HepG2 (cell line): ENCODE measurements around the gene SLC6A17. TPM values are rescaled to one million over a fixed set of nuclear protein-coding genes. Genes with fewer than 3 reads are reported as not detected.

Source experiments
- ATAC-seq: fragments of 200-7000 bp; cut with Tn5 transposase; 3 replicates; pipeline ENCODE4 v1.9.1; 2020; ENCODE audit warnings: mild to moderate bottlenecking, moderate library complexity
- BruUV-seq: library from RNA; stranded (reverse); fragments of 400-500 nt; replicated peaks from 2 replicates; lab custom pipeline; 2021; lab: Mats Ljungman, UMichigan
- CTCF ChIA-PET: fragments of 300-600 bp; formaldehyde crosslinking; extraction: SDS; loops from one replicate; lab custom pipeline; 2021; ENCODE audit warnings: low total read pairs, inconsistent platforms, low intra/inter-chr PET ratio; lab: Yijun Ruan, JAX
- POLR2A ChIA-PET: fragments of 350-600 bp; sonication (Branson Sonifier 250); formaldehyde crosslinking; loops from one replicate; lab custom pipeline; 2020; ENCODE audit warnings: antibody characterized with exemption, inconsistent platforms; lab: Yijun Ruan, JAX
- DNase-seq: peaks from one replicate; pipeline ENCODE4 v3.0.0-alpha.2; 2015; ENCODE audit warnings: low spot score
- FAIRE-seq: peaks from 3 replicates; lab custom pipeline; 2011; peaks lifted over from hg19 to GRCh38; lab: Jason Lieb, UNC
- H2AFZ ChIP-seq: one replicate; pipeline ENCODE4 v1.6.1; 2011; ENCODE audit warnings: low read length, inconsistent platforms
- H3K27ac ChIP-seq: fragments of 300-600 bp; 3 replicates; pipeline ENCODE4 v1.8.0; 2011; ENCODE audit warnings: mixed run types, mild to moderate bottlenecking, mixed read lengths, low read length, inconsistent platforms; ENCODE audit not compliant: insufficient read depth; ENCODE audit errors: extremely low read length
- H3K27me3 ChIP-seq, 2 experiments: fragments of 200-600 bp in 1 of 2; 2 replicates in 1 of 2; 3 replicates in 1 of 2; pipeline versions ENCODE4 v1.6.0 to v1.8.0; 2011; ENCODE audit warnings: low read length in 2 of 2, mild to moderate bottlenecking in 2 of 2, moderate library complexity in 2 of 2, inconsistent platforms in 1 of 2; ENCODE audit not compliant: insufficient read depth in 2 of 2, control insufficient read depth in 1 of 2
- H3K36me3 ChIP-seq, 2 experiments: fragments of 200-600 bp in 1 of 2; replicated peaks in 1 of 2; 2 replicates in 1 of 2; 3 replicates in 1 of 2; pipeline versions ENCODE4 v1.5.1 to v1.8.0; 2011; ENCODE audit warnings: low read length in 2 of 2, inconsistent platforms in 1 of 2; ENCODE audit not compliant: insufficient read depth in 2 of 2, control insufficient read depth in 1 of 2
- H3K4me1 ChIP-seq: 2 replicates; pipeline ENCODE4 v1.5.1; 2012; ENCODE audit warnings: low read length, inconsistent platforms; ENCODE audit not compliant: insufficient read depth
- H3K4me2 ChIP-seq: 2 replicates; pipeline ENCODE4 v1.6.0; 2011; ENCODE audit warnings: low read depth, low read length, inconsistent platforms
- H3K4me3 ChIP-seq, 3 experiments: fragments of 200-600 bp in 1 of 3; sonication (generic), shearing (Covaris generic) in 1 of 3; replicated peaks in 1 of 3; 2 replicates each; pipeline ENCODE4 v1.5.1; 2011 to 2016; ENCODE audit warnings: low read length in 3 of 3, inconsistent platforms in 2 of 3, low read depth in 2 of 3, mild to moderate bottlenecking in 2 of 3, control low read depth in 1 of 3, mixed read lengths in 1 of 3; ENCODE audit not compliant: insufficient read depth in 1 of 3
- H3K79me2 ChIP-seq: one replicate; pipeline ENCODE4 v1.6.1; 2011; ENCODE audit warnings: low read length, inconsistent platforms; ENCODE audit not compliant: insufficient read depth
- H3K9ac ChIP-seq: 2 replicates; pipeline ENCODE4 v1.6.0; 2011; ENCODE audit warnings: mild to moderate bottlenecking, low read depth, low read length, inconsistent platforms; ENCODE audit not compliant: insufficient read depth
- H3K9me3 ChIP-seq: 2 replicates; pipeline ENCODE4 v1.5.1; 2012; ENCODE audit warnings: mild to moderate bottlenecking, low read length
- H4K20me1 ChIP-seq: 2 replicates; pipeline ENCODE4 v1.6.0; 2011; ENCODE audit warnings: inconsistent platforms, mild to moderate bottlenecking, low read length, moderate library complexity; ENCODE audit not compliant: insufficient read depth
- ARID2 ChIP-seq: sonication (generic); formaldehyde crosslinking; IDR thresholded peaks from 2 replicates; pipeline ENCODE4 v1.8.1; 2022; ENCODE audit warnings: mild to moderate bottlenecking, missing genetic modification reagents, borderline replicate concordance
- ARNTL ChIP-seq: sonication (generic); formaldehyde crosslinking; IDR thresholded peaks from 2 replicates; pipeline ENCODE4 v1.4.0; 2020; ENCODE audit warnings: mild to moderate bottlenecking, missing genetic modification reagents
- CBFB ChIP-seq: sonication (generic); formaldehyde crosslinking; IDR thresholded peaks from 2 replicates; pipeline ENCODE4 v1.4.0; 2020; ENCODE audit warnings: missing genetic modification reagents
- HMGA1 ChIP-seq: sonication (generic); formaldehyde crosslinking; conservative IDR thresholded peaks from 2 replicates; pipeline ENCODE4 v1.4.0; 2020; ENCODE audit warnings: missing genetic modification reagents
- KDM1A ChIP-seq: IDR thresholded peaks from 2 replicates; pipeline ENCODE4 v1.6.1; 2016; ENCODE audit warnings: missing compliant biosample characterization
- MTF2 ChIP-seq: sonication (generic); formaldehyde crosslinking; IDR thresholded peaks from 2 replicates; pipeline ENCODE4 v1.5.0; 2020; ENCODE audit warnings: missing genetic modification reagents, borderline replicate concordance
- MYC ChIP-seq: sonication (generic); formaldehyde crosslinking; IDR thresholded peaks from 2 replicates; pipeline ENCODE4 v1.9.0; 2021; ENCODE audit warnings: missing genetic modification reagents, borderline replicate concordance
- RBAK ChIP-seq: sonication (generic); formaldehyde crosslinking; IDR thresholded peaks from 2 replicates; pipeline ENCODE4 v1.5.1; 2020; ENCODE audit warnings: mild to moderate bottlenecking, missing genetic modification reagents
- RERE ChIP-seq: IDR thresholded peaks from 2 replicates; pipeline ENCODE4 v1.6.1; 2016; ENCODE audit warnings: low read depth, missing genetic modification reagents, missing compliant biosample characterization
- RFX1 ChIP-seq: fragments of 450-650 bp; IDR thresholded peaks from 2 replicates; pipeline ENCODE4 v1.6.1; 2017
- SMC3 ChIP-seq: IDR thresholded peaks from 2 replicates; pipeline ENCODE4 v1.6.1; 2011; ENCODE audit warnings: low read length, improper control_type of control experiment
- SNRNP70 ChIP-seq: fragments of 200-400 bp; formaldehyde crosslinking; IDR thresholded peaks from 2 replicates; pipeline ENCODE4 v1.6.1; 2017; ENCODE audit warnings: mild to moderate bottlenecking, low read depth, low read length, moderate library complexity
- SRSF1 ChIP-seq: fragments of 200-400 bp; formaldehyde crosslinking; optimal IDR thresholded peaks from 2 replicates; pipeline ENCODE3; 2017; ENCODE audit warnings: mild to moderate bottlenecking, low read depth, low read length, moderate library complexity
- TBL1XR1 ChIP-seq: fragments of 150-350 bp; IDR thresholded peaks from 2 replicates; pipeline ENCODE4 v1.6.1; 2014; ENCODE audit warnings: borderline replicate concordance, low read length; ENCODE audit not compliant: partially characterized antibody
- ZKSCAN8 ChIP-seq: IDR thresholded peaks from 2 replicates; pipeline ENCODE4 v1.6.1; 2016; ENCODE audit warnings: borderline replicate concordance, missing genetic modification reagents, missing compliant biosample characterization
- ZNF207 ChIP-seq: fragments of 450-650 bp; IDR thresholded peaks from 2 replicates; pipeline ENCODE4 v1.6.1; 2016; ENCODE audit warnings: antibody characterized with exemption, borderline replicate concordance
- ZNF317 ChIP-seq: sonication (generic); formaldehyde crosslinking; IDR thresholded peaks from 2 replicates; pipeline ENCODE4 v1.5.0; 2020; ENCODE audit warnings: mild to moderate bottlenecking, missing genetic modification reagents
- ZNF652 ChIP-seq: IDR thresholded peaks from 2 replicates; pipeline ENCODE4 v1.6.1; 2016; ENCODE audit warnings: low read depth, borderline replicate concordance
- ZZZ3 ChIP-seq: sonication (generic); formaldehyde crosslinking; IDR thresholded peaks from 2 replicates; pipeline ENCODE4 v1.4.0; 2020; ENCODE audit warnings: missing genetic modification reagents, mild to moderate bottlenecking, borderline replicate concordance
- WGBS: methylation state at CpG from one replicate; pipeline ENCODE4 v1.1.6; 2017; ENCODE audit warnings: low lambda C conversion rate; 5-methylcytosine and 5-hydroxymethylcytosine counted together
- in situ Hi-C: cut with HindIII; loops from 2 replicates; pipeline ENCODE4 v1.10.0; 2017; ENCODE audit warnings: low pct_unique_long_range_greater_than_20kb; ENCODE audit not compliant: extremely low pct_ligation_motif_present
- intact Hi-C: fragments of 100-400 bp; cut with micrococcal nuclease; formaldehyde crosslinking; loops from one replicate; pipeline ENCODE4 v1.10.0; 2022; ENCODE audit not compliant: unreplicated experiment
- polyA plus RNA-seq, 8 experiments: library from polyadenylated mRNA; depleted of rRNA in 3 of 8; stranded (reverse) in 7 of 8; unstranded in 1 of 8; fragments of >200 nt; fragmentation: Illumina TruSeq in 4 of 8; extraction: Trizol in 4 of 8; gene quantifications; 2 replicates each; pipeline versions ENCODE4 v1.2.1 to v1.2.3, GENCODE V29; 2011 to 2016; ENCODE audit warnings: low read depth in 4 of 8, missing spikeins in 1 of 8, mixed read lengths in 1 of 8; ENCODE audit not compliant: insufficient read depth in 1 of 8
- total RNA-seq, 5 experiments: library from RNA; depleted of rRNA; stranded (reverse); fragments of >200 nt; fragmentation: Illumina TruSeq; extraction: Trizol; gene quantifications; 2 replicates each; pipeline ENCODE4 v1.2.3, GENCODE V29; 2016; ENCODE audit warnings: low read depth in 1 of 5

Gene SLC6A17
- total and polyA plus RNA-seq, 2 of the 13 experiments (the other 11 are each of a cell fraction or from before 2014, with no cell fraction given) = not detected

DNA sequence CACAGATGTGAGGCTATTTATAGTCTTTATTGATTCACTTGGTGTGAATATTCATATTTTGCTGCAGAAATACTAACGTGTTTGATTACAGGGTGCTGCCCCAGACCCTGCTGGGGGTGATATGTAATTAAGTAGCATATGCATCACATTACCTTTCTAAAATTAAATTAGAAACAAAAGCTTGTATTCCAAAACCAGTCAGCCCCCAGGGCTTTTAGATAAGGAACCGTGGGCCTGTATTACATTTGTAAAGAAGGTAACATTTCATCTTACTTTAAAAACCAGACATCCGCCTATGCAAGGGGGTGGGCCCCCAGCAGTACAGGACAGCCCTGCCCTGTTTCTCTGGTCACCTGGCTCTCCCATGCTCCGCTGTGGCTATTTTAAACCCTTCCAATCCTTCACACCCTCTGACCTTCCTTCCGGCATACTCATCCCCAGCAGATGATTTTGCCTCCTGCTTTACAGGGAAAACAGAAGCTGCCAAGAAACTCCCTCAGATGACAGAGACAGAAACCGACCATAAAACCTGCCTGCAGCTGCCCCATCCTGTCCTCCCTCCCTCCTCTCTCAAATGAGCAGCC, 37.8 kb downstream of the SLC6A17 start (continued):
- TF ChIP-seq ZNF652 (CRISPR knock-in tag) (no peak), SNRNP70 (no peak), CBFB (CRISPR knock-in tag) (no peak), ZKSCAN8 (CRISPR knock-in tag) (no peak)
- TF ChIP-seq, all 625 proteins: peak for 0

DNA sequence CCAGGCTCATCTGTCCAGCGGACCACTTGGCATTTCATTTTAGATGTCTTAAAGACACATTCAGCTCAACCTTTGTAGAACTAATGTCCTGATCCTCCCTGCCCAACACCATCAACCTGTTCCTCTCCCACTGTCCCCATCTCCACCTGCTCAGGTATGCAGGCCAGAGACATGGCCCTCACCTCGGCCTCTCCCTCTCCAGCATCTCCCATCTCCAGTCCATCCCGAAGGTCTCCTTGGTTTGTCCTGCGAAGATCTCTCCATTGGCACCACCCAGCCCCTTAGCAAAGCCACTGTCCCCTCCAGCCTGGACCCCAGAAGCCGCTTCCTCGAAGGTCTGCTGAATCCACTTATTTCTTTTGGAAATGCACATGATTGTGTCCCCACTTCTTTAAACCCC, 38.9 kb downstream of the SLC6A17 start:
- DNase-seq (no peak), FAIRE-seq (no peak), ATAC-seq (no peak)
- no TSS peak for BruUV-seq
- intact Hi-C loops = no loop called here
- ChIA-PET CTCF (no interaction called here), POLR2A (no interaction called here)
- Histone ChIP-seq H3K27ac (no peak overlapping the region), H3K9me3 (no peaks in the 10 kb centered on the region), H3K4me3 (no peak overlapping the region), H3K79me2 (no peaks in the 10 kb centered on the region), H3K27me3 (peaks cover 11 to 64% of the 10 kb centered on the region in 2 experiments; a peak in 4 of 5 replicates), H4K20me1 (no peaks in the 10 kb centered on the region), H2AFZ (no peak overlapping the region), H3K4me1 (no peaks in the 10 kb centered on the region), H3K36me3 (no peaks in the 10 kb centered on the region), H3K9ac (no peak overlapping the region), H3K4me2 (no peak overlapping the region)
- WGBS = under 1% methylated on average over 6 of the region's 6 CpGs
- TF ChIP-seq KDM1A (CRISPR knock-in tag) (no peak), RFX1 (no peak), HMGA1 (CRISPR knock-in tag) (no peak), RBAK (CRISPR knock-in tag) (no peak), ARNTL (CRISPR knock-in tag) (no peak), ZNF317 (CRISPR knock-in tag) (no peak), TBL1XR1 (no peak), ARID2 (CRISPR knock-in tag) (no peak), ZZZ3 (CRISPR knock-in tag) (no peak), SMC3 (no peak), ZNF207 (no peak), MTF2 (CRISPR knock-in tag) (no peak), RERE (CRISPR knock-in tag) (no peak), MYC (CRISPR knock-in tag) (no peak), SRSF1 (no peak)
- in situ Hi-C loops = no loop called here
